HG02763 (cell line): ENCODE results near the gene CCDC120.
A peak's percentile ranks its signal among the peaks of the same experiment; 100 is the strongest.

ENCODE experiments used
- ATAC-seq: cut with Tn5 transposase; IDR thresholded peaks from one replicate; pipeline ENCODE4 v1.9.1; 2021; ENCODE audit warnings: mild to moderate bottlenecking, moderate library complexity; ENCODE audit not compliant: unreplicated experiment

Gene CCDC120, protein sequence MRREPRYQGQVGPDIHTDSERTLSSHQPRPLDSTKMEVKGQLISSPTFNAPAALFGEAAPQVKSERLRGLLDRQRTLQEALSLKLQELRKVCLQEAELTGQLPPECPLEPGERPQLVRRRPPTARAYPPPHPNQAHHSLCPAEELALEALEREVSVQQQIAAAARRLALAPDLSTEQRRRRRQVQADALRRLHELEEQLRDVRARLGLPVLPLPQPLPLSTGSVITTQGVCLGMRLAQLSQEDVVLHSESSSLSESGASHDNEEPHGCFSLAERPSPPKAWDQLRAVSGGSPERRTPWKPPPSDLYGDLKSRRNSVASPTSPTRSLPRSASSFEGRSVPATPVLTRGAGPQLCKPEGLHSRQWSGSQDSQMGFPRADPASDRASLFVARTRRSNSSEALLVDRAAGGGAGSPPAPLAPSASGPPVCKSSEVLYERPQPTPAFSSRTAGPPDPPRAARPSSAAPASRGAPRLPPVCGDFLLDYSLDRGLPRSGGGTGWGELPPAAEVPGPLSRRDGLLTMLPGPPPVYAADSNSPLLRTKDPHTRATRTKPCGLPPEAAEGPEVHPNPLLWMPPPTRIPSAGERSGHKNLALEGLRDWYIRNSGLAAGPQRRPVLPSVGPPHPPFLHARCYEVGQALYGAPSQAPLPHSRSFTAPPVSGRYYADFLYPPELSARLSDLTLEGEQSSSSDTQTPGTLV

DNA sequence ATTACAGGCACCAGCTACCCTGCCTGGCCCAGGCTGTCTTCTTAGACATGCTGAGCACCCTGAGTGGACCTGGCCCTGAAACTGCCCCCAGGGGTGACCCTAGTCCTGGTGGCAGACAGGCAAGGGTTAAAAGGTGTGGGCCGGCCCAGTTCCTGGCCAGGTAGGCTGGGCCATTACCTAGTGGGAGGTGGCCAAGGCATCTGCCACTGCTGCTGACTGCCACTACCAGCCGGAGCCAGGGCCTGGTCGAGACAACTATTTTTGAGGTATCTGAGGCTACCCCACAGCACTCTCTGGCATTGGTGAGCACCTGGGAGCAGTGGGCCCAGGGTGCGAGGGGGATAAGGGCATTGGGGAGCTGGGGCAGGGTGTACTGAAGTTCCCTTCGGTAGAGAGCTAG lies at the start of gene CCDC120:
TSS of gene CCDC120 (plus strand) at position 206 of the 400 bp plus-strand sequence. CDS start 3,043 bp downstream, outside the sequence.
- no peak for ATAC-seq

DNA sequence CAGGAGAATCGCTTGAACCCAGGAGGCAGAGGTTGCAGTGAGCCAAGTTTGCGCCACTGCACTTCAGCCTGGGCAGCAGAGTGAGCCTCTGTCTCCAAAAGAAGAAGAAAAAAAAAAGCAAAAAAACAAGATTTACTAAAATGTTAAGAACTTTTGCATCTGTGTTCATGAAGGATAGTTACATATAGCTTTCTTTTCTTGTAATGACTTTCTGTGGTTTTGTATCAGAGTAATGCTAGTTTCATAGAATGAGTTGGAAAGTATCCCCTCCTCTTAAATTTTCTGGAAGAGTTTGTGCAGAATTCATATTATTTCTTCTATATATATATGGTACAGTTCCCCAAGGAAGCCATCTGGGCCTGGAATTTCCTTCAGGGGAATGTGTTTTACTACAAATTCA lies 39.7 kb upstream of the CCDC120 start:
- ATAC-seq = no peak

DNA sequence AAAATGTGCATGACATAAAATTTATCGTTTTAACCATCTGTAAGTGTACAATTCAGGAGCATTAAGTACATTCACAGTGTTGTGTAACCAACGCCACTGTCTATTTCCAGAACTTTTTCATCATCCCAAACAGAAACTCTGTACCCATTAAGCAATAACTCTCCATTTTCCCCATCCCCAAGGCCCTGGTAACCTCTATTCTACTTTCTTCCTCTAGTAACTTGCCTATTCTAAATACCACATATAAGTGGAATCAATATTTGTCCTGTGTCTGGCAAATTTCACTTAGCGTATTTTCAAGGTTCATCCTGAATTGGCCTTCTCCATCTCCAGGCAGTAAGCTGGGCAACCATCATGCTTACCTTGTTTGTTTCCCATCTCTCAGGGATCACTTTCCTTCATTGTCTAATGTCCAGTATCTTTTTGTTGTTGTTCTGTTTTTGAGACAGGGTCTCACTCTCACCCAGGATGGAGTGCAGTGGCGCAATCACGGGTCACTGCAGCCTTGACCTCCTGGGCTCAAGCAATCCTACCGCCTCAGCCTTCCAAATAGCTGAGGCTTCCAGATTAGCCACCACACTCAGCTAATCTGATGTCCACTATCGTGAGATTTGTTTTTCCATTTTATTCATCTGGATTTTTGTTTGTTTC lies 39.1 kb upstream of the CCDC120 start:
- ATAC-seq = no peak

DNA sequence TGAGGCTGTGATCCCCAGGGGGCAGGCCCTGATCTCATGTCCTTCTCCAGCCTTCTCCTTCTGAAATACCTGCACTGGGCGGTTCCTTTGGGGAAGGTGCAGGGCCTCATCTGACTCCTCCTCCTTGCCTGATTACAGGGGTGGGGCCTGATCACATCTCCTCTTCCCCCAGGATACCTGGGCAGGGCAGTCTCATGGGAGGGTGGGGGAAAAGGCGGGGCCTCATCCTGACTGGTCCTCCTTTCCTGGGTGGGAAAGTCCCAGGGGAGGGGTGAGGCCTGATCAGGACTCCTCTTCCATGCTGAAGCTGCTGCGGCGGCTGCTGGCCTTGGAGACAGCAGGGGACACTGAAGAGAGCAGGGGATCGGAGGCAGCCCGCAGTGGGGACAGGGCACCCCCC lies 28.9 kb upstream of the CCDC120 start:
- no peak for ATAC-seq

DNA sequence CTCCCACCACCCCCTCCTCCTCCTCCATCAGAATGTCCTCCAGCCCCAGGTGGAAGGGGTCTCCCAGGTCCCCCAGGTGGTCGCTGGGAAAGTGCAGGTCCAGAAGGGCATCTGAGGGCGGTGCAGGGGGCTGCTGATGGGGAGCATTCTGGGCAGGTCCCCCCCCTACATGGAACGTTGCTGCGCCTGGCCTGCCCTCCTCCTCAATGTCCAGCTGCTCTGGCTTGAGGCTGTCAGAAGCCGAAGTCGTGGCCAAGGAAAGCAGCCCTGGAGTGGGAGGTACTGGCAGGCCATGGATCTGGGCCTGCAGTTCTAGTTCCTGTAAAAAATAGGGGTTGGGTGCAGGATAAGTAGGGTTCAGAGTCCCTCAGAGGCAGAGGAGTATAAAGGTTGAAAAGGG lies 28.5 kb upstream of the CCDC120 start:
- ATAC-seq = no peak

DNA sequence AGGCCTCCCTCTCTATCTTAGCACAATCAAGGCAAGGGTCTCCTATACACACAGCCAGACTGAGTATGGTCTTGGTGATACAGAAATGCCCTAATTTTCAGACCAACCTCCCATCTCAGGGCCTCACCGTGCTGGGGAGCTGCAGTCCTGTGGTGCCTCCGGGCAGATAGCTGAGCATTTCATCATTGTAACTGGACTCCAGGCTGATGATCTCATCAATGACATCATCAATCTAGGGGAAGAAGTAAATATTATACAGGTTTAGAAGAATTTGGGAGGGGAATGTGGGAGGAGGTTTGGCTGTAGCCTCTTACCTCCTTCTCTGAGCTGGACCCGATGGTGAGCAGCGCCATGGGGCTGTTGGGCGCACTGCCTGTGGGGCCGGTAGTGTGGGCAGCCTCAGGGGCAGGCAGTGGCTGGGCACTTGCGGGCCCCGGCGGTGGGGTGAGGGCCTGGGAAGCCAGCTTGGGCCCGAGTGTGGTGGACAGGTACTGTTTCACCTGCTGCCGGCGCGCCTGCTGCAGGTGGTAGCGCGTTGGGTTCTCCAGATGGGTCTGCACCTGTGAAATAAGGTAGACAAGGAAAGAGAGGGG lies 20.8 kb upstream of the CCDC120 start:
- no peak for ATAC-seq

DNA sequence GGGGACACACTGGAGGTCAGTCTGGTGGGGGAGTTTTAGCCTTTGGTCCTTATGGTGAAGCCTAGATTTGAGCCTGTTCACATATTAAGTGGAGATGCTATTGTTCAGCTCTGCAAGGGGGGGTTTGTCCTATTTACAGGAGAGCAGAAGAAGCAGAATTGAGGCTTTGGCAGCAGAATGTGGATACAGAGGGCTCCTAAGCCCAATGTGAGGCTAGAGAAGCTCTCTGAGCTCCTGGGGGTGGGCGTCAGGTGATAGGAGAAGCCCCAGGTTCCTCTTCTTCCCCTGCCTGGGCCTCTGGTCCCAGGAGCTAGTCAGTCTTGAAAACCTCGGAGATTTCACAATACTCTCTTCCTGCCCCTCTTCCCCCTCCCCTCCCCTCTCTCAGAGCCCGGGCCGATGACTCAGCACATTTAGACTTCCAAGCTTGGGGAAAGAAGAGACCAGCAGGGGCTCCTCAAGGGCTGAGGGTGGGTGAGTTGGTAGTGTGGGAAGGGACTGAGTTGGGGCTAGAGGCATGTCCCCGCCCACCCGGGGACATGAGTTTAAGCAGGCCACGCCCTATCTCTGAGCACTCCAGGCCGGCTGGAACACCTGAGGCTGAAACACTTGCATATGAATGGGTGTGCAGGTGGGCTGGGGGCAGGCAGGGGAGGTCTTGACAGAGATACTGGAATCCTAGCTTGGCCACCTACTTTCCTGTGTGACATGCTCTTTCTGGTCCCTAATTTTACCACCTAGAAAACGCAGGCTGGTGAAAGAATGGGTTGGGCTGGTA lies 19.0 kb upstream of the CCDC120 start:
- ATAC-seq = no peak

DNA sequence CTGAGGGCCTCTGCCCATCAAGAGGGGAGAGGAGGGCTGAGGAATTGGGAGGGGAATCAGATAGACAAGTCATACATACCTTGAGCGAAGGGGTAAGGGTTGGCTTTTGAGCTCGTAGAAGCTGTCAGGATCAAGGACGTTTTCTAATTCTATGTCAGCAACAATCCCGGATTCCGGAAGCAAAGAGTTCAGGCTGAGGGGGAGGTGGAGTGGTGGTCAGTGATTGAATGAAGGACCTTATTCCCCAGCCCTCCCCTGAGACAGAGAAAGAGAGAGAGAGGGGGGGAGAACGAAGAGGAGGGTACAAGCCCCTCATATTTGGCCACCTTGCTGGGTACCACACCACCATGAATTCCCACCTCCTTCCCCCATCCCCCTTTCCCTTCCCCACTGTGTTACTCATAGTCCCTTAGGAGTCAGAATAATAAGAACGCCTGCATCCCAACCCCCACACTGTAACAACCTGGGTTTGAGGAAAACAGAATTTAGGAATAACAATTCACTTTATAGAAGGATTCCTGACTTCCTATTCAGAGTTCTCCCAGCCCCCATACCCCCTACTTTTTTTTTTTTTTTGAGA lies 18.3 kb upstream of the CCDC120 start:
- no peak for ATAC-seq

DNA sequence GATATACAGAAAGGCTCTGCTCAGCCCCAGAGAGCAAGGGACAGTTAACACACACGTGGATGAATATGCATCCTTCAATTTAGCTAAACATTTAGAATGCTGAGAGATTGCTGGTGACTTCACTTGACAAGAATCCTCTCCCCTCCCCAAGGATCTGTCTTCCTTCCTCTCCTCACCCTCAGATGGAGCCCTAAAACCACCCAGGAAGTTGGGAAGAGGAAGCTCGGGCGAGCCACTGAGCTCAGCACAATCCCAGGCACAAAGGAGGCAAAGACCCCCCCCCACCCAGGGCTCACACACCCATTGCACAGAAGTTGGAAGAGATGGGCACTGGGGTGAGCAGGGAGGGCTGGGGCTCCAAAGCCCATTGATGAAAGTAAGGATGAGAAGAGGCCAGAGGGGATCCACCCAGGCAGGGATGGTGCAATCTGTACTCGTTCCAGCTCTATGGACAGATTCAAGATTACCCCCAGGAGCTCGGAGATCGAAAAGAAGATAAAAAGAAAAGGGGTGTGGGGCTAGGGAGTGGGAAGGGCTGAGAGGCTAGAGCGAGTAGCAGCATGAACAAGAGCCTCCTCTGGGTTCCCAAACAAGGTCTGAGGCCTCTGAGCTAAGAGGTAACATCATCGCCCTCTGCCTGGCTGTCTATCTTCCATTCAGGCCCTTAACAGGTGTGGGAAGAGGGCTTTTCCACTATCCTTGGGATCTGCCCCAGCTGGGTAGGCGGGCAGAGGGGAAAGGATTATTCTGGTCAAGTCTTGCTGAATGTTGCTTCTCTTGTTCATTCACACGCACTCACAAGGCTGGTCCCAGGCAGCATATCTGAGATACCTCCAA lies 16.8 kb upstream of the CCDC120 start:
- ATAC-seq = no peak

DNA sequence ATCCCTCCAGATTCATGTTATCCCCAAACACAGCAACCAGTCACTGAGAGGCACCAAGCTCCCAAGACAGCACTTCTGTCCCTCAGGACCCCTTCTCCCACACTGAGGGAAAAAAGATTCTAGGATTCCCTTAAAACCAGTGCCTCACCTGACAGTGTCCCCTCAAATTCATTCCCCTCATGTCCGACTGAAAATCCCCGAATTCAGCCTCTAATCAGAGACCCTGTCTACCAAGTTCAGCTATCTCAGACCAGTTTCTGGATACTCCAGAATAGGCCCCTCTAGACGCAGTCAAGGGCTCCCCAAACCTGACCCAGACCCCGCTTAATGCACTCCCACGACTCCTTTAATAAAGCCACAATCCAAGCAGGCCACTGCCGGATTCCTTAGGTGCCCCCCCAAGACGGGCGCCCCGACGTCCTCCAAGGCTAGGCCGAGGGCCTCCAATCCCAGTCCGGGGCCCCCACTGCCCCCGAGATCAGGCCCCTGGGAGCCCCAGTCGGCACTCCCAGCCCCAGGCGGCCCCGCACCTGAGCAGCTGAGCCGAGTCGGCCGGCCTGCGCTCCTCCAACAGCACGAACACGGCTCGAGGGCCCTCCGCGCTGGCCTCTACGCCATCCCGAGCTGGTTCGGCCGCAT lies 16.1 kb upstream of the CCDC120 start:
- no peak for ATAC-seq

DNA sequence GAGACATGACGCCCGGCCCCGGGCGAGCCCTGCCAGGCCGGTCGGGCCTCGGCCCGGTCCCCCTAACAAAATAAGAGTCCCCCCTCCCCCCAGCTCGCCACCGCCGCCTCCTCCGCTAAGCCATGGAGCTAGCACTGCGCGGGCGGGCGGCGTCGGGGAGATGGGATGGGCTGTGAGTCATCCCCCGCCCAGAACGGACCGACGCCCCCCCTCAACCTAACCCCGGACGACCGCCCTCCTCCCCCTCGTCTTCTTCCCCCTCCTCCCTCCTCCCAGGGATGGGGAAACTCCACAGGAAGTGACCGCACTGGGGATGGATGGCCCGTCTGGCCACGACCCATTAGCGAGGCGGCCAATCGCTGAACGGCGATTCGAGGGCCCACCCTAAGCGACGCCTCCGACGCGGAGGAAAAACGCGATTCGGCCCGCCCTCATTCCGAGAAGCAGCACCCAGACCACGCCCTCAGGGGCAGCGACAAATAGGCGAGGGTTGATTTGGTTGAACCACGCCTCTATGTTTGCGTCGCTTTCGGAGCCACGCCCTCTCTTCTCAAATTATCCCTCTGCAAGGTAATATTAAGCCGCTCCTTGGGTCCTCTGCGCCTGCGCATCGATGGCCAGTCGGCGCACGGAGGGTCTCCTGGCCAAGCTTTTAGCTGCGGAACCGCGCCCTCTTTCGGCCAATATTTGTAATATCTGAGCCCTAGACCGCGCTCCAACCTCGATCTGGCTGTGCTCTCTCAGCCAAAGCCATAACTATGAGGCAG lies 15.4 kb upstream of the CCDC120 start, which contains the start of gene TFE3:
TSS of gene TFE3 (minus strand) at position 138 of the 767 bp plus-strand sequence. CDS start at position 7, 131 bp downstream.
- ATAC-seq = peak; percentile 89

DNA sequence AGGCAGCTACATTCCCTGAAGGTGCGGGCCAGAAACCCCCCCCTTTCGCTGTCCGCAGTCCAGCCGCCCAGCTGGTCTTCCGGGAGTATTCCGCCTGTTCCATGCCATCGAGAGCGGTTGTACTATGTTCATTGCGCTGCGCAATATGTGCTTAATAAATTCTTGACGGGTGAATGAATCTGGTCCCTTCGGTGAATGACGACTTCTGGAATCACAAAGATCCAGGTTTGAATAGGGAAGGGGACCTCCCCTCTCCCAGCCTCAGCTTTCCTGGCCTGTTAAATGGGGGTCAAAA lies 14.9 kb upstream of the CCDC120 start:
- no peak for ATAC-seq

DNA sequence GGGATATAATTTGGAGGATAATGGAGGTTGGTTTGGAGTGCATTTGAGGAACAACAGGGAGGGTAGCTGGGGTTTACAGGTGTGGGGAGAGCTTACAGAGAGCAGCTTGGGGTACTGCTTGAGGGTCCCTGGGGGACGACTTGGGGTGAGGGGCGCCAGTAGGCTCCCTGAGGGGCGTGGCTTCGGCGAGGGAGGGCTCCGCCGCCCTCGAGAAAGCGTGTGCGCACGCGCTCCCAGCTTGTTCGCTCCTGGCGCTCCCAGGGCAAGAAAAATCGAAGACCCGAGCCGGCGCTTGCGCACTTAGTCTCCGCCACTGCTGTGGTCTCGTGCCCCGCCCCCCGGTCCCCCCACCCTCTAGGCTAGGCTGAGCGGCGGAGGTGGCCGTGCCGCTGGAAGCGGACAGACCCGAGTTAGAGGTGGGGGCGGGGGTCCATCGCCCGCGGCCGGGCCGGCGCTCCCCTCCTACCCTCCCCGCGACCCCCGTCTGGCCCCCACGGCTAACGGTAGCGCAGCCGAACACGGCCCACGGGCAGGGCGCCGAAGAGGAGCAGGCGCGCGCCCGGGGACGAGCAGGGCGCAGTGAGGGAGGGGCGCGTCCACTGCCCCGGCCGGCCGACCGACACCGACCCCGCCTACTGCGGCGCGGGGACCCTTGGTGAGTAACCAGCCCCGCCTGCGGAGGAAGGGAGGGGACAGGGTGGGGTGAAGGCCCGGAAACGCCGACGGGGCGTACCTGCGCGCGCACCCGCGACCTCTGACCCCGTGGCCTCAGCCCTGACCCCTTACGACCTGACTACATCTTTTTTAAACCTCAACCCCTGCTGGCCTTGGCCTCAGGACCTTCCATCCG lies 5.4 kb upstream of the CCDC120 start:
- ATAC-seq = no peak

DNA sequence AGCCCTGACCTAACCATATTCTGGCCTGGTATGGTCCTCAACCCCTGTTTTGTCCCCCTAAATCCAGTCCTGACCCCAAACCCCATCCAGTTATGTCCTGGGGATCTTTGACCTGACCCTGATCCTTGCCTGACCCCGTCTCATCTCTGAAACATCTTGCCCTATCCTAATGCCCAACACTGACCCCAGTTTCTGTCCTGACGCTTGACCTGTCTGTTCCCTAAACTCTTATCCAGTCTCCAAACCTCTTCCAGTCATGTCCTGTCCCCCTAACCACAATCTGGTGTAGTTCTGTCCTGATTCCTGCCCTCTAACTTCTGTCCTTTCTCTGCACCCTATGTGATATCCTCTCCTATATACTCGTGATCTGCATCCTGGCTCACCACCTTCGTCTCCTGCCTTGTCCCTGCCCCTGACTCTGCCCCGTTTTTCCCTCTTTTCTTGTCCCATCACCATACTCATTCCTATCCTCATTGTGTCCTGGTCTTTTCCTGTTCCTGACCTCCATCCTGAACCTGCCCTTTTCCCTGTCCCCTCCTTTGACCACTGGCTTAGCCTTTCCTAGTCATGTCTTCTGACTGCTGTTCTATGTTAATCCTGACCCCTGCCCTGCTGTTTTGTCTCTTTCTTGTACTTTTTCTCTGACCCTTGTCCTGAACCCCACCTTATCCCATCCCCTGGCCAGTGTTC lies 4.6 kb upstream of the CCDC120 start:
- ATAC-seq = no peak

DNA sequence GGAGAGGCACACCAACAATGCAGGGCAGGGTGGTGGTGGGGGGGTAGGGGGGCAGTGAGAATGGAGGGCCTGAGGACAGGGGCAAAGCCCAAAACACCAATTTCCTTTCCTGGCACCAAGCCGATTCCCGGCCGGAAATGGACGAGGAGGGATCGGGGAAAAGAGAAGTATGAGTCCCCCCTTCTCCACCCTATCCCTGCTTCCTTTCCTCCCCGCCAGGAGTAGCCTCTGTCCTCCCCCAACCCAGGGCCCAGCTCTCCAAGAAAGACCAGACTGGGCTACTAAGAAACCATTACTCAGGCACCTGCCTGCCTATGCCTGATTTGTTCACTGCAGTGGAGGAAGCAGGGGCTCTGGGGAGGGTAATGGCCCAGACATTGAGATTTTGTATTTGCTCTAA lies 402 bp downstream of the CCDC120 start:
- no peak for ATAC-seq

DNA sequence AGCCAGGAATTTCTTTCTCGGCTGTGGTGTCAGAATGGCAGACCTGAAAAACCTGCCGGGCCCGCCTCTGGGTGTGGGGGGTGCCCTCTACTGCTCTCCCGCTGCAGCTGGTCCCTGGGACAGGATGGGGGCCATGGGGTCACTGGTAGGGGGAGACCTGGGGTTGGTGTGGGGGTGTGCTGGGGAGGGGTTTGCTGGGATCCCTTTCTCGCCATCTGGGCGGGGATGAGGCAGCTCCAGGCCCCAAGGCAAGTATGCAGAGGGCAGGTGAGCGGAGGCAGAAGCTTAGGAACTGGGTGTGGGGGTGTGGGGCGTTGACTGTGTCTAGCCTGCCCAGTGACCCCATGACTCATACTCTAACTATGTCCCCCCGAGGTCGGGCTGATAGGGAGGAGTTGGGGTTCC lies 884 bp downstream of the CCDC120 start:
- ATAC-seq = no peak

DNA sequence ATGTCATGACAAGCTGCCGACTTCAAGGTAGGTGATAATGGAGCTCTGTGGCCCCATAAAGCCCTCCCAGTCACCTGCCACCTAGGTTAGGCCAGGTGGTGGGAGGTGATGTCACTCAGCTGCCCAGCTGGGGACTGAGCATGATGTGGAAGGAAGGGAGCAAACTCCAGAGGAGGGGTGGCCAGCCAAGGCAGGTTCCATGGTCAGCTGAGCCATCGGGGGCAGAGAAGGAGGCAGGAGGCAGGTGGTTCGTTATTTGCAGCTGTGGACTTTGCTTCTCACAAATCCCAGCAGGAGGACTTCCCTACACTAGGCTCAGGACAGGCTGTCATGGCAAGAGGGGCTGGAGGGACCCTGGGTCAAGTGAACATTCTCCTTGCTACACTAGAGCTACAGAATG lies 2.1 kb downstream of the CCDC120 start:
- no peak for ATAC-seq
